ENCODE results near the gene OR5K2. TPM values are rescaled to one million over a fixed set of nuclear protein-coding genes. Genes with fewer than 3 reads are reported as not detected.

Gene OR5K2
- not detected in 2 replicates for total RNA-seq

DNA sequence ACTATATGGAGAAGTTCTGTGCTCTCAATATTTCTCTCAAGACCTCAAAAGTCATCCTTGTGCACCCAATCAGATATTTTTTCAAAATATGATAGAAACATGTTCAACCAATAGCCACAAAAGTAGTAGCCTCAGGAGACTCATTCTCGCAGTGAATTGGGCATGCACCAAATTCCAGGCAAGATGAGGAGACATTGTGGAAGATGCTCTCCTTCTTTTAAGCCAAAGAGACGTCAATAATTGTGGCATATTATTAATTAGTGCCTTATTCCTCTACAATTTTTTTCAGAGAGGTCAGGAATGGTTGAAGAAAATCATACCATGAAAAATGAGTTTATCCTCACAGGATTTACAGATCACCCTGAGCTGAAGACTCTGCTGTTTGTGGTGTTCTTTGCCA lies at the start of gene OR5K2:
Gene OR5K2 (plus strand): TSS at position 301 of the 400 bp plus-strand sequence. CDS start 0 bp downstream, at position 301.
- Mint-ChIP-seq H3K4me3 (no peak within 1 kb of the TSS), H3K27ac (no peak within 1 kb of the TSS), H3K27me3 (ENCODE audit: insufficient read depth) (peaks cover 21% of the 10 kb centered on the region), H3K9me3 (peaks cover 4% of the 10 kb centered on the region), H3K4me1 (ENCODE audit: low read depth) (no peaks in the 10 kb centered on the region), H3K36me3 (ENCODE audit: low read depth) (peaks cover 4% of the 10 kb centered on the region)
- no peak for DNase-seq (ENCODE audit: low spot score)
- intact Hi-C loops (cut with micrococcal nuclease) = no loop called here

- no peak overlapping the region for H3K27ac Mint-ChIP-seq
- H3K4me1 Mint-ChIP-seq (ENCODE audit: low read depth) = peaks cover 18% of the 10 kb centered on the region
- no peak for DNase-seq (ENCODE audit: low spot score)
- no peak overlapping the region for H3K4me3 Mint-ChIP-seq
- H3K36me3 Mint-ChIP-seq (ENCODE audit: low read depth) = peaks cover 4% of the 10 kb centered on the region
- H3K9me3 Mint-ChIP-seq = peaks cover 2% of the 10 kb centered on the region
- H3K27me3 Mint-ChIP-seq (ENCODE audit: insufficient read depth) = peaks cover 14% of the 10 kb centered on the region
- intact Hi-C loops (cut with micrococcal nuclease) = no loop called here
These were observed 47.8 kb upstream of the OR5K2 start for GRCh38 chr3:98449606-98450193.

- H3K4me1 Mint-ChIP-seq (ENCODE audit: low read depth) = peaks cover 18% of the 10 kb centered on the region
- H3K27ac Mint-ChIP-seq = no peak overlapping the region
- H3K4me3 Mint-ChIP-seq = no peak overlapping the region
- DNase-seq (ENCODE audit: low spot score) = no peak
- peaks cover 10% of the 10 kb centered on the region for H3K27me3 Mint-ChIP-seq (ENCODE audit: insufficient read depth)
- H3K9me3 Mint-ChIP-seq = peaks cover 2% of the 10 kb centered on the region
- H3K36me3 Mint-ChIP-seq (ENCODE audit: low read depth) = peaks cover 4% of the 10 kb centered on the region
- intact Hi-C loops (cut with micrococcal nuclease) = no loop called here
These were observed 47.1 kb upstream of the OR5K2 start for GRCh38 chr3:98450372-98450771.

DNA sequence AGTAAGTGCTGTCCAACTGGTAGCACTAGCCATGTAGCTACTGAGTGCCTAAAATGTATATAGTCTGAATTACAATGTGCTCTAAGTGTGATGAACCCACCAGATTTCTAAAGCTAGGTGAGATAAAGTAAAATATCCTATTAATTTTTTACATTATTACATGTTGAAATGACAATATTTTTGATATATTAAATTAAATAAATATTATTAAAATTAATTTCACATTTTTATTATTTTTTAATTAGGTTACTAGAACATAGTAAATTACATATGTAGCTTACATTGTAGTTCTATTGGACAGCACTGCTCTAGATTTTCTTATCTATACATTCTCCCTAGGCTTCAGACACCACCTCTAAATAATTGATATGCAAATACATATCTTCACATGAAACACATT lies 43.7 kb upstream of the OR5K2 start:
- Mint-ChIP-seq H3K36me3 (ENCODE audit: low read depth) (peaks cover under 1% of the 10 kb centered on the region), H3K9me3 (peaks cover 2% of the 10 kb centered on the region), H3K4me3 (no peak overlapping the region), H3K4me1 (ENCODE audit: low read depth) (peaks cover 7% of the 10 kb centered on the region), H3K27me3 (ENCODE audit: insufficient read depth) (peaks cover 12% of the 10 kb centered on the region), H3K27ac (no peak overlapping the region)
- intact Hi-C loops (cut with micrococcal nuclease) = no loop called here
- DNase-seq (ENCODE audit: low spot score) = no peak

GRCh38 chr3:98454929-98455328 lies 42.6 kb upstream of the OR5K2 start:
- Mint-ChIP-seq H3K36me3 (ENCODE audit: low read depth) (peaks cover 2% of the 10 kb centered on the region), H3K27me3 (ENCODE audit: insufficient read depth) (peaks cover 14% of the 10 kb centered on the region), H3K9me3 (peaks cover 9% of the 10 kb centered on the region), H3K4me3 (no peak overlapping the region), H3K27ac (no peak overlapping the region), H3K4me1 (ENCODE audit: low read depth) (no peaks in the 10 kb centered on the region)
- no peak for DNase-seq (ENCODE audit: low spot score)
- intact Hi-C loops (cut with micrococcal nuclease) = no loop called here

DNA sequence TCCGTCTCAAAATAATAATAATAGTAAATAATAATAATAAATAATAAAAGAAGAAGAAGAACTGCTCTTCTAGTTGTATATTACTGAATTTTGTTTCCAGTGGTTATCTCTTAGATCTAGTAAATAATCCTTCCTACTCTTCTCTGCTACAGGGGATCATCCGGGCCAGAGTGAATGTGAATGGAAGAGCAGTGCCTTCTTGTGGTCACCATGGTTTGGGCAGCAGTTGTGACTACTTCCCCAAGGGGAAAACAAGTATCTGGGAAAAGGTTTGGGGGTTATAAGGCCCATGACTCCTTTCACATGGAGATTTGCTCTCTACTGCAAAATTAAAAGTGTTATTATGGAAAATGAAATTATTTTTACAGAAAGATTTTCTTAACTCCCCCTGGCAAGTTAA lies 39.9 kb upstream of the OR5K2 start:
- intact Hi-C loops (cut with micrococcal nuclease) = no loop called here
- Mint-ChIP-seq H3K27me3 (ENCODE audit: insufficient read depth) (peaks cover 14% of the 10 kb centered on the region), H3K27ac (no peak overlapping the region), H3K36me3 (ENCODE audit: low read depth) (peaks cover 2% of the 10 kb centered on the region), H3K4me3 (no peak overlapping the region), H3K4me1 (ENCODE audit: low read depth) (no peaks in the 10 kb centered on the region), H3K9me3 (peaks cover 12% of the 10 kb centered on the region)
- no peak for DNase-seq (ENCODE audit: low spot score)

GRCh38 chr3:98460220-98460619 lies 37.3 kb upstream of the OR5K2 start:
- Mint-ChIP-seq H3K27ac (no peak overlapping the region), H3K4me1 (ENCODE audit: low read depth) (no peaks in the 10 kb centered on the region)
- intact Hi-C loops (cut with micrococcal nuclease) = no loop called here

DNA sequence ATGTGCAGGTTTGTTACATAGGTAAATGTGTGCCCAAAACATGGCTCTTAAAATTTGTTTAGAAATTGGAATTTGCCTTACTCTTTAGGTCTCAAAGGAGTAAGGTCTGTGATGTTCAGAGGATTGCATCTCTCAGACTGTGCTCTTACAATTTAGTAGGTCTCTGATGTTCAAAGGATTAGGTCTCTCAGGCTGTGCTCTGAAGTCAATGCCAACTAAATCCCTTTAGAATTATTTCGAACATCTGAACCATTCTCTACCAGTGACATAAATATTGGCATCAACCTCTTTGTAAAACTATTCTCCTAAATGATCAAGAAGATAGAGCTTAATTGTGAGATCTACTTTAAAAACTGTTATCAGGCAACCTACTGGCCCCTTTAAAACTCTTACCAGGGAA lies 34.6 kb upstream of the OR5K2 start, which contains the start of gene OR5K1:
Gene OR5K1 (plus strand): TSS at position 301 of the 400 bp plus-strand sequence. CDS start 6,376 bp downstream, outside the sequence.
- Mint-ChIP-seq H3K27ac (no peak within 1 kb of the TSS), H3K4me3 (no peak within 1 kb of the TSS), H3K27me3 (ENCODE audit: insufficient read depth) (peaks cover 6% of the 10 kb centered on the region), H3K4me1 (ENCODE audit: low read depth) (no peaks in the 10 kb centered on the region), H3K36me3 (ENCODE audit: low read depth) (peaks cover 2% of the 10 kb centered on the region), H3K9me3 (peaks cover 12% of the 10 kb centered on the region)
- intact Hi-C loops (cut with micrococcal nuclease) = no loop called here
- DNase-seq (ENCODE audit: low spot score) = no peak

More at GRCh38 chr3:98460220-98460619, 37.3 kb upstream of the OR5K2 start:
- DNase-seq (ENCODE audit: low spot score) = no peak
- Mint-ChIP-seq H3K27me3 (ENCODE audit: insufficient read depth) (peaks cover 12% of the 10 kb centered on the region), H3K36me3 (ENCODE audit: low read depth) (peaks cover 2% of the 10 kb centered on the region), H3K9me3 (peaks cover 12% of the 10 kb centered on the region), H3K4me3 (no peak overlapping the region)

DNA sequence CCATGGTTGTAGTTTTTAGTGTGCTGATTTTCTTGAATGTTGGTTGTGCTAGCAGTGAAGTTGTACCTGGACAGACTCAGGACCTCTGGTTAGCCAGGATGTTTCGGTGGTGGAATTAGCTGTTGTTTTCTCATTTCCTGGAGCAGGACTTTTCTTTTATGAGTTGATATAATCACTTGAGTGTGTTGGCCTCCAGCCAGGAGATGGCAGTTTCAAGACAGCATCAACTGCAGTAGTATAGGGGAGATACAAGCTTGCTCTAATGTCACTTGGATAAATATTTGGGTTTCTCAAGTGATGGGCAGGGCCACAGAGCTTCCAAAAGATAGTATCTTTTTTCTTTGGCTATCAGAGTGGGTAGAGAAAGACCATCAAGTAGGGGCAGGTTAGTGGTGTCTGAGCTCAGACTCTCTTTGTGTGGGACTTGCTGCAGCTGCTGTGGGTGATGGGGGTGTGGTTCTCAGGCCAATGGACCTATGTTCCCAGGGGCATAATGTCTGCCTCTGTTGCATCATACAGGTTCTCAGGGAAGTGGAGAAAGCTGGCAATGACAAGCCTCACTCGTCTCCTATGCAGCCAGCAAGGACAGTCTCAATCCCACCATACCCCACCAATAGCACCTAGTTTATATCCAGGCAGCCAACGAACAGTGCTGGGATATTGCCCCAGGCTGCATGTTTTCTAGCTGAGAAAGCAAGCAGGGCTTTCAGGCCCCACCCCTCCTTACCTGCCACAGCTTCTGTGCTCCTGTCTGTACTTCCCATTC lies 14.6 kb upstream of the OR5K2 start:
- H3K4me3 Mint-ChIP-seq = no peak overlapping the region
- peaks cover 38% of the 10 kb centered on the region for H3K9me3 Mint-ChIP-seq
- intact Hi-C loops (cut with micrococcal nuclease) = no loop called here
- no peak overlapping the region for H3K27ac Mint-ChIP-seq
- peaks cover 6% of the 10 kb centered on the region for H3K4me1 Mint-ChIP-seq (ENCODE audit: low read depth)
- H3K27me3 Mint-ChIP-seq (ENCODE audit: insufficient read depth) = peaks cover 8% of the 10 kb centered on the region
- H3K36me3 Mint-ChIP-seq (ENCODE audit: low read depth) = peaks cover 7% of the 10 kb centered on the region
- no peak for DNase-seq (ENCODE audit: low spot score)

DNA sequence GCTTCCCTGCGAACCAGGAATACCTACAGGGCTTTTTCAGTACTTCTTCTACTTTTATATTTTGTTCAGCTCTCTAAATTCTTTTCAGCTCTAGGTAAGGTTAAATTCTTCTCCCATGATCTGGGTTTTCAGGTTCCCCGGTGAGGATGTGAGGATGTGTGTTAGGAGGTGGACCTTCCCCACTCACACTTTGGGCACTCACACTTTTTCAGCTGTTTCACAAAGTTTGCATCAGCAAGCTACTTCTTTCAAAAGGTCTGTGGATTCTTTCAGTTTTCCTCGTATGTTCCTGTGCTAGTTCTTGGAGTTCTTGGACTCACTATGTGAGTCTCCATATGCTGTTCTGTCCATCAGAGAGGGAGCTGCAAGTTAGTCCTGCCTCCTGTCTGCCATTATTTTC lies 13.9 kb upstream of the OR5K2 start:
- peaks cover 44% of the 10 kb centered on the region for H3K9me3 Mint-ChIP-seq
- peaks cover 8% of the 10 kb centered on the region for H3K27me3 Mint-ChIP-seq (ENCODE audit: insufficient read depth)
- intact Hi-C loops (cut with micrococcal nuclease) = no loop called here
- no peak overlapping the region for H3K4me3 Mint-ChIP-seq
- DNase-seq (ENCODE audit: low spot score) = no peak
- peaks cover 7% of the 10 kb centered on the region for H3K36me3 Mint-ChIP-seq (ENCODE audit: low read depth)
- peaks cover 6% of the 10 kb centered on the region for H3K4me1 Mint-ChIP-seq (ENCODE audit: low read depth)
- H3K27ac Mint-ChIP-seq = no peak overlapping the region

- no peak overlapping the region for H3K4me3 Mint-ChIP-seq
- no peaks in the 10 kb centered on the region for H3K4me1 Mint-ChIP-seq (ENCODE audit: low read depth)
- H3K9me3 Mint-ChIP-seq = peaks cover 4% of the 10 kb centered on the region
- DNase-seq (ENCODE audit: low spot score) = no peak
- H3K27me3 Mint-ChIP-seq (ENCODE audit: insufficient read depth) = peaks cover 1% of the 10 kb centered on the region
- peaks cover 13% of the 10 kb centered on the region for H3K36me3 Mint-ChIP-seq (ENCODE audit: low read depth)
- intact Hi-C loops (cut with micrococcal nuclease) = no loop called here
- no peak overlapping the region for H3K27ac Mint-ChIP-seq
These were observed 2.5 kb downstream of the OR5K2 start for GRCh38 chr3:98500019-98500418.

GRCh38 chr3:98501270-98501669 lies 3.8 kb downstream of the OR5K2 start:
- H3K27ac Mint-ChIP-seq = no peak overlapping the region
- intact Hi-C loops (cut with micrococcal nuclease) = no loop called here
- H3K36me3 Mint-ChIP-seq (ENCODE audit: low read depth) = peaks cover 16% of the 10 kb centered on the region

DNA sequence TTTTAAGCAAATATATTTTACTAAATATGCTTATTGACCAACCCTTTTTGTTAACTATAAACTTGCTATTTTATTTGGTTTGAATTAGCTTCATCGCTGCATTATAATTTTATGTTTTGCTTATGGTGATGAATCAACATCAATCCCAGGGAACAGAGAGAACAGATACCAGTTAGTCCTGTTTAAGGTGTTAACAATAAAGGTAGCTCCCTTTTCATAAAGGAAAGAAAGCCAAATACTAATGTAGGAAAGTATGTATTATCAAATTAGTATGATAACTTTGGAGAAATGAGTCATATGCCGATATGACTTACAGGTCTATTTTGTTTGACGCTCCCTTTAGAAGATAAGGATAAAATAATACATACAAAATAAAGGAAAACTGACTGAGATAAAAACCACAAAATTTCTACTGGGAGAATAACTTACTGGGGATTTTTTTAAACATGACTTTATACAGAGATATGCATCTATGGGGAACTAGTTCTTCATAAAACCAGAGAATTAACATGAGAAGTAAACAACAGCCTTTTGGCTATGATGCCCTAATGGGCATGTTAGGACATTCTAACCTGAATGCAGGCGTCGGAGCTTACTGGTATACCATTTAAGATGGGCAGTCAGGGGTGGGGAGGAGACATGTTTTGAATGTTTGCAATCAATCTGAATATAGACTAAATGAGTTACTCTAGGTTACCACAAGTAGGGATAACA lies 4.5 kb downstream of the OR5K2 start:
- no peak overlapping the region for H3K4me3 Mint-ChIP-seq
- peaks cover 4% of the 10 kb centered on the region for H3K9me3 Mint-ChIP-seq
- no peaks in the 10 kb centered on the region for H3K27me3 Mint-ChIP-seq (ENCODE audit: insufficient read depth)
- H3K36me3 Mint-ChIP-seq (ENCODE audit: low read depth) = peaks cover 22% of the 10 kb centered on the region
- no peaks in the 10 kb centered on the region for H3K4me1 Mint-ChIP-seq (ENCODE audit: low read depth)
- intact Hi-C loops (cut with micrococcal nuclease) = no loop called here
- no peak for DNase-seq (ENCODE audit: low spot score)
- no peak overlapping the region for H3K27ac Mint-ChIP-seq

More at GRCh38 chr3:98501270-98501669, 3.8 kb downstream of the OR5K2 start:
- DNase-seq (ENCODE audit: low spot score) = no peak
- Mint-ChIP-seq H3K4me1 (ENCODE audit: low read depth) (no peaks in the 10 kb centered on the region), H3K9me3 (peaks cover 4% of the 10 kb centered on the region), H3K4me3 (no peak overlapping the region), H3K27me3 (ENCODE audit: insufficient read depth) (no peaks in the 10 kb centered on the region)

Data from activated T-helper 1 cell treated with anti-CD3 and anti-CD28 coated beads, Interleukin-12 subunit alpha, Interleukin-12 subunit beta, Interleukin-2, Interleukin-4 antibody, amounts not matched to agents 30 ng/mL and 10 ng/mL and 1 ng/mL, durations not matched to agents 14 hours and 24 hours and 36 hours (primary cell).